WTC11 (cell line): ENCODE data around the gene GRID2. TPM values are rescaled to one million over a fixed set of nuclear protein-coding genes. Genes with fewer than 3 reads are reported as not detected.

Experiments used
- ATAC-seq: fragments of 200-7000 bp; cut with Tn5 transposase; 2 replicates; pipeline ENCODE4 v1.10.0; 2021; ENCODE audit warnings: mild to moderate bottlenecking, moderate library complexity
- CTCF ChIA-PET: fragments of 300-600 bp; sonication (Branson Sonifier 250); formaldehyde crosslinking; loops from one replicate; lab custom pipeline; 2021; ENCODE audit warnings: antibody characterized with exemption; lab: Charles Lee
- POLR2A ChIA-PET: fragments of 350-600 bp; sonication (Branson Sonifier 250); formaldehyde crosslinking; loops from one replicate; lab custom pipeline; 2021; ENCODE audit warnings: antibody characterized with exemption; lab: Charles Lee
- DNase-seq: peaks from one replicate; pipeline ENCODE4 v3.0.0; 2021; ENCODE audit warnings: low spot score
- H3K27ac Mint-ChIP-seq: 2 replicates; pipeline ENCODE4 v1.8.0; 2021; ENCODE audit warnings: mixed read lengths
- H3K27me3 Mint-ChIP-seq: 2 replicates; pipeline ENCODE4 v1.8.0; 2021; ENCODE audit warnings: low read depth, mild to moderate bottlenecking, moderate library complexity, mixed read lengths
- H3K36me3 Mint-ChIP-seq: 2 replicates; pipeline ENCODE4 v1.8.0; 2021; ENCODE audit warnings: mixed read lengths
- H3K4me1 Mint-ChIP-seq: 2 replicates; pipeline ENCODE4 v1.8.0; 2022; ENCODE audit warnings: mixed read lengths
- H3K4me3 Mint-ChIP-seq: 2 replicates; pipeline ENCODE4 v1.8.0; 2021; ENCODE audit warnings: mild to moderate bottlenecking, moderate library complexity, mixed read lengths
- H3K9me3 Mint-ChIP-seq: 2 replicates; pipeline ENCODE4 v1.8.0; 2021; ENCODE audit warnings: mixed read lengths
- ATF3 ChIP-seq: sonication (generic); formaldehyde crosslinking; conservative IDR thresholded peaks from 2 replicates; pipeline ENCODE4 v1.8.1; 2022; ENCODE audit warnings: mild to moderate bottlenecking, missing genetic modification reagents
- CREB1 ChIP-seq: sonication (generic); formaldehyde crosslinking; IDR thresholded peaks from 2 replicates; pipeline ENCODE4 v1.8.0; 2023; ENCODE audit warnings: mild to moderate bottlenecking, missing genetic modification reagents
- CREM ChIP-seq: sonication (generic); formaldehyde crosslinking; IDR thresholded peaks from 2 replicates; pipeline ENCODE4 v1.8.1; 2022; ENCODE audit warnings: mild to moderate bottlenecking, missing genetic modification reagents, moderate library complexity
- E2F4 ChIP-seq: sonication (generic); formaldehyde crosslinking; IDR thresholded peaks from 2 replicates; pipeline ENCODE4 v1.8.1; 2022; ENCODE audit warnings: low read depth, mild to moderate bottlenecking, moderate library complexity, missing genetic modification reagents, borderline replicate concordance
- EMX1 ChIP-seq: fragments of 250-450 bp; sonication (Bioruptor Pico); IDR thresholded peaks from 2 replicates; pipeline ENCODE4 v1.8.0; 2021; ENCODE audit warnings: mild to moderate bottlenecking
- FOXP4 ChIP-seq: sonication (generic); formaldehyde crosslinking; IDR thresholded peaks from 2 replicates; pipeline ENCODE4 v1.8.0; 2022; ENCODE audit warnings: mild to moderate bottlenecking, missing genetic modification reagents
- JUN ChIP-seq: sonication (generic); formaldehyde crosslinking; IDR thresholded peaks from 2 replicates; pipeline ENCODE4 v1.8.0; 2023; ENCODE audit warnings: mild to moderate bottlenecking, missing genetic modification reagents
- PREB ChIP-seq: sonication (generic); formaldehyde crosslinking; IDR thresholded peaks from 2 replicates; pipeline ENCODE4 v1.8.1; 2022; ENCODE audit warnings: mild to moderate bottlenecking, missing genetic modification reagents, moderate library complexity, borderline replicate concordance
- RELA ChIP-seq: sonication (generic); formaldehyde crosslinking; IDR thresholded peaks from 2 replicates; pipeline ENCODE4 v1.8.1; 2022; ENCODE audit warnings: missing genetic modification reagents, mild to moderate bottlenecking, borderline replicate concordance
- RORB ChIP-seq: fragments of 250-450 bp; sonication (Bioruptor Pico); IDR thresholded peaks from 2 replicates; pipeline ENCODE4 v1.9.0; 2021; ENCODE audit warnings: mild to moderate bottlenecking
- USF2 ChIP-seq: sonication (generic); formaldehyde crosslinking; IDR thresholded peaks from 2 replicates; pipeline ENCODE4 v1.8.1; 2023; ENCODE audit warnings: mild to moderate bottlenecking, missing genetic modification reagents, moderate library complexity
- ZNF138 ChIP-seq: sonication (generic); formaldehyde crosslinking; conservative IDR thresholded peaks from 2 replicates; pipeline ENCODE4 v1.8.1; 2022; ENCODE audit warnings: mild to moderate bottlenecking, moderate library complexity, missing genetic modification reagents
- ZNF219 ChIP-seq: sonication (generic); formaldehyde crosslinking; IDR thresholded peaks from 2 replicates; pipeline ENCODE4 v1.8.0; 2023; ENCODE audit warnings: missing genetic modification reagents, mild to moderate bottlenecking, borderline replicate concordance
- ZNF425 ChIP-seq: fragments of 250-450 bp; sonication (Bioruptor Pico); conservative IDR thresholded peaks from 2 replicates; pipeline ENCODE4 v1.9.0; 2021; ENCODE audit warnings: mild to moderate bottlenecking
- ZNF512 ChIP-seq: sonication (generic); formaldehyde crosslinking; IDR thresholded peaks from 2 replicates; pipeline ENCODE4 v1.8.1; 2022; ENCODE audit warnings: missing genetic modification reagents, borderline replicate concordance
- ZNF532 ChIP-seq: fragments of 250-450 bp; sonication (Bioruptor Pico); IDR thresholded peaks from 2 replicates; pipeline ENCODE4 v1.9.0; 2021; ENCODE audit warnings: mild to moderate bottlenecking, borderline replicate concordance
- ZSCAN18 ChIP-seq: fragments of 250-450 bp; sonication (Bioruptor Pico); IDR thresholded peaks from 2 replicates; pipeline ENCODE4 v2.1.2; 2022; ENCODE audit warnings: mild to moderate bottlenecking, moderate library complexity
- total RNA-seq: library from RNA; stranded (reverse); gene quantifications from 3 replicates; pipeline ENCODE4 v1.2.3, GENCODE V29; 2021

The GRID2 gene
- total RNA-seq, 1 experiment from 2014 or later, result 26.8 TPM

- TF ChIP-seq ZNF219 (CRISPR knock-in tag) (no peak), CREB1 (CRISPR knock-in tag) (no peak), RORB (CRISPR knock-in tag) (no peak), USF2 (CRISPR knock-in tag) (no peak), ZSCAN18 (no peak), EMX1 (no peak), PREB (CRISPR knock-in tag) (no peak), ZNF425 (CRISPR knock-in tag) (no peak)
- ATAC-seq (no peak), DNase-seq (no peak)
- no peak overlapping the region for H3K27ac Mint-ChIP-seq
- no peak overlapping the region for H3K4me3 Mint-ChIP-seq
- H3K27me3 Mint-ChIP-seq, result no peaks in the 10 kb centered on the region
- CTCF ChIA-PET, result no interaction called here
- no peaks in the 10 kb centered on the region for H3K9me3 Mint-ChIP-seq
- no peaks in the 10 kb centered on the region for H3K4me1 Mint-ChIP-seq
- H3K36me3 Mint-ChIP-seq, result no peaks in the 10 kb centered on the region
- POLR2A ChIA-PET, result no interaction called here
Observed at GRCh38 chr4:92789741-92790140, 486.0 kb downstream of the GRID2 start.

- no peak for DNase-seq
- Mint-ChIP-seq H3K36me3 (no peaks in the 10 kb centered on the region), H3K4me1 (no peaks in the 10 kb centered on the region), H3K4me3 (no peak overlapping the region), H3K27ac (no peak overlapping the region), H3K27me3 (no peaks in the 10 kb centered on the region), H3K9me3 (no peaks in the 10 kb centered on the region)
- no peak for ATAC-seq
- ChIA-PET POLR2A (no interaction called here), CTCF (no interaction called here)
- TF ChIP-seq PREB (CRISPR knock-in tag), result no peak
- no peak for TF ChIP-seq ZNF138
- TF ChIP-seq ZNF532 (CRISPR knock-in tag), result no peak
- no peak for TF ChIP-seq E2F4 (CRISPR knock-in tag)
- no peak for TF ChIP-seq FOXP4 (CRISPR knock-in tag)
- no peak for TF ChIP-seq ZNF512 (CRISPR knock-in tag)
- TF ChIP-seq RORB (CRISPR knock-in tag), result no peak
- TF ChIP-seq RELA (CRISPR knock-in tag), result no peak
- TF ChIP-seq CREM (CRISPR knock-in tag), result no peak
- no peak for TF ChIP-seq CREB1 (CRISPR knock-in tag)
- no peak for TF ChIP-seq JUN (CRISPR knock-in tag)
- TF ChIP-seq ATF3 (CRISPR knock-in tag), result no peak
Observed at GRCh38 chr4:92791871-92792440, 488.2 kb downstream of the GRID2 start.
